ENCODE results near the gene GRAMD2B. TPM values are rescaled to one million over a fixed set of nuclear protein-coding genes. Genes with fewer than 3 reads are reported as not detected.

GRAMD2B gene
- total RNA-seq, 2 donors from 2014 or later = 12.7 to 15.7 TPM

GRCh38 chr5:126499853-126500342, 76.7 kb downstream of the GRAMD2B start:
- Mint-ChIP-seq H3K4me3 (no peak overlapping the region), H3K27me3 (ENCODE audit: low read depth) (no peaks in the 10 kb centered on the region), H3K27ac (no peak overlapping the region), H3K4me1 (ENCODE audit: low read depth) (peaks cover 10% of the 10 kb centered on the region), H3K9me3 (no peaks in the 10 kb centered on the region), H3K36me3 (ENCODE audit: insufficient read depth in 2 of 2) (no peaks in the 10 kb centered on the region)
- DNase-seq = peak; percentile 7 to 45
- peak; percentile 52 for ATAC-seq (replicated peaks in 1 of 2)

- Mint-ChIP-seq H3K4me1 (ENCODE audit: low read depth) (peaks cover 10% of the 10 kb centered on the region), H3K27me3 (ENCODE audit: low read depth) (no peaks in the 10 kb centered on the region), H3K36me3 (ENCODE audit: insufficient read depth in 2 of 2) (no peaks in the 10 kb centered on the region), H3K27ac (no peak overlapping the region), H3K4me3 (no peak overlapping the region), H3K9me3 (no peaks in the 10 kb centered on the region)
- no peak for DNase-seq
- no peak for ATAC-seq (replicated peaks in 1 of 2)
Measured at GRCh38 chr5:126501448-126501847, 78.2 kb downstream of the GRAMD2B start.

GRCh38 chr5:126503602-126504104, 80.4 kb downstream of the GRAMD2B start:
- no peaks in the 10 kb centered on the region for H3K9me3 Mint-ChIP-seq
- H3K4me1 Mint-ChIP-seq (ENCODE audit: low read depth) = peaks cover 24% of the 10 kb centered on the region
- ATAC-seq (replicated peaks in 1 of 2) = peak; percentile 79 to 90
- H3K36me3 Mint-ChIP-seq (ENCODE audit: insufficient read depth in 2 of 2) = peaks cover 0 to 2% of the 10 kb centered on the region in 2 donors
- no peak overlapping the region for H3K27ac Mint-ChIP-seq
- H3K27me3 Mint-ChIP-seq (ENCODE audit: low read depth) = no peaks in the 10 kb centered on the region
- H3K4me3 Mint-ChIP-seq = peak overlapping the region in 1 of 2 donors; percentile 30
- peak; percentile 8 to 29 for DNase-seq

GRCh38 chr5:126506079-126506478, 82.9 kb downstream of the GRAMD2B start:
- peaks cover 0 to 2% of the 10 kb centered on the region in 2 donors for H3K36me3 Mint-ChIP-seq (ENCODE audit: insufficient read depth in 2 of 2)
- H3K27ac Mint-ChIP-seq = no peak overlapping the region
- ATAC-seq (replicated peaks in 1 of 2) (no peak), DNase-seq (no peak)
- H3K9me3 Mint-ChIP-seq = no peaks in the 10 kb centered on the region
- H3K4me3 Mint-ChIP-seq = no peak overlapping the region
- no peaks in the 10 kb centered on the region for H3K27me3 Mint-ChIP-seq (ENCODE audit: low read depth)
- H3K4me1 Mint-ChIP-seq (ENCODE audit: low read depth) = peaks cover 34% of the 10 kb centered on the region

DNA sequence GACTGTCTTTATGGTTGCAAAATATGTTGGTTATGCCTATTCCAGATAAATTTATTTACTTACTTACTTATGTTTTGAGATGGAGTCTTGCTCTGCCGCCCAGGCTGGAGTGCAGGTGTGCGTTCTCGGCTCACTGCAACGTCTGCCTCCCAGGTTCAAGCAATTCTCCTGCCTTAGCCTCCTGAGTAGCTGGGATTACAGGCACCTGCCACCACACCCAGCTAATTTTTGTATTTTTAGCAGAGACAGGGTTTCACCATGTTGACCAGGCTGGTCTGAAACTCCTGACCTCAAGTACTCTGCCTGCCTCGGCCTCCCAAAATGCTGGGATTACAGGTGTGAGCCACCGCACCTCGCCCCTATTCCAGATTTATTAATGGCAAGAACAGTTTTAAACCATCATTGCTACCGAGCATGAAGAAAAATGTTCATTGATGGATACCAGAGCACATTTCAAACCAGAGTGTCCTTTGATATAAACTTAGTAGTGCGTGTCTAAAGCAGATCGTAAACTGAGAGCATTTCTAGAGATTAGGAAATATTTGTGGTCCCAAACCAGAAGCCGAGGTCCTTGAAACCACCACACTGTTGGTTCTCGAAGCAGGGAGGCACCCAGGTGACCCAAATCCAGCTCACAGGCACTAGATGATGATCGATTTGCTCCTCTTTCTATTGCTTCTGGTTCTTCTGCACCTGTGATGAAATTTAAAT, 85.2 kb downstream of the GRAMD2B start:
- H3K4me3 Mint-ChIP-seq = peak overlapping the region; percentile 73 to 94
- H3K36me3 Mint-ChIP-seq (ENCODE audit: insufficient read depth in 2 of 2) = peaks cover 0 to 2% of the 10 kb centered on the region in 2 donors
- no peak for DNase-seq
- H3K27ac Mint-ChIP-seq = peak overlapping the region; percentile 99
- peaks cover 34% of the 10 kb centered on the region for H3K4me1 Mint-ChIP-seq (ENCODE audit: low read depth)
- H3K9me3 Mint-ChIP-seq = no peaks in the 10 kb centered on the region
- ATAC-seq (replicated peaks in 1 of 2) = peak; percentile 63 to 67
- no peaks in the 10 kb centered on the region for H3K27me3 Mint-ChIP-seq (ENCODE audit: low read depth)

GRCh38 chr5:126508962-126509279, 85.7 kb downstream of the GRAMD2B start:
- no peak for DNase-seq
- peak overlapping the region; percentile 99 for H3K27ac Mint-ChIP-seq
- peak overlapping the region; percentile 73 to 94 for H3K4me3 Mint-ChIP-seq
- ATAC-seq (replicated peaks in 1 of 2) = peak; percentile 80 to 85
- H3K9me3 Mint-ChIP-seq = no peaks in the 10 kb centered on the region
- no peaks in the 10 kb centered on the region for H3K27me3 Mint-ChIP-seq (ENCODE audit: low read depth)
- H3K4me1 Mint-ChIP-seq (ENCODE audit: low read depth) = peaks cover 34% of the 10 kb centered on the region
- peaks cover 0 to 2% of the 10 kb centered on the region in 2 donors for H3K36me3 Mint-ChIP-seq (ENCODE audit: insufficient read depth in 2 of 2)

GRCh38 chr5:126509339-126509738, 86.1 kb downstream of the GRAMD2B start:
- Mint-ChIP-seq H3K9me3 (no peaks in the 10 kb centered on the region), H3K36me3 (ENCODE audit: insufficient read depth in 2 of 2) (peaks cover 0 to 2% of the 10 kb centered on the region in 2 donors), H3K27me3 (ENCODE audit: low read depth) (no peaks in the 10 kb centered on the region), H3K4me3 (no peak overlapping the region), H3K4me1 (ENCODE audit: low read depth) (peaks cover 34% of the 10 kb centered on the region), H3K27ac (no peak overlapping the region)
- DNase-seq (no peak), ATAC-seq (replicated peaks in 1 of 2) (no peak)

- Mint-ChIP-seq H3K27ac (no peak overlapping the region), H3K27me3 (ENCODE audit: low read depth) (no peaks in the 10 kb centered on the region), H3K4me3 (no peak overlapping the region), H3K9me3 (no peaks in the 10 kb centered on the region), H3K4me1 (ENCODE audit: low read depth) (peaks cover 34% of the 10 kb centered on the region), H3K36me3 (ENCODE audit: insufficient read depth in 2 of 2) (peaks cover 0 to 1% of the 10 kb centered on the region in 2 donors)
- no peak for DNase-seq
- no peak for ATAC-seq (replicated peaks in 1 of 2)
Measured at GRCh38 chr5:126511961-126512360, 88.8 kb downstream of the GRAMD2B start.

- Mint-ChIP-seq H3K27ac (no peak overlapping the region), H3K36me3 (ENCODE audit: insufficient read depth in 2 of 2) (no peaks in the 10 kb centered on the region), H3K27me3 (ENCODE audit: low read depth) (no peaks in the 10 kb centered on the region), H3K4me1 (ENCODE audit: low read depth) (peaks cover 31% of the 10 kb centered on the region), H3K4me3 (no peak overlapping the region), H3K9me3 (no peaks in the 10 kb centered on the region)
- DNase-seq = no peak
- no peak for ATAC-seq (replicated peaks in 1 of 2)
Measured at GRCh38 chr5:126512451-126512850, 89.2 kb downstream of the GRAMD2B start.

DNA sequence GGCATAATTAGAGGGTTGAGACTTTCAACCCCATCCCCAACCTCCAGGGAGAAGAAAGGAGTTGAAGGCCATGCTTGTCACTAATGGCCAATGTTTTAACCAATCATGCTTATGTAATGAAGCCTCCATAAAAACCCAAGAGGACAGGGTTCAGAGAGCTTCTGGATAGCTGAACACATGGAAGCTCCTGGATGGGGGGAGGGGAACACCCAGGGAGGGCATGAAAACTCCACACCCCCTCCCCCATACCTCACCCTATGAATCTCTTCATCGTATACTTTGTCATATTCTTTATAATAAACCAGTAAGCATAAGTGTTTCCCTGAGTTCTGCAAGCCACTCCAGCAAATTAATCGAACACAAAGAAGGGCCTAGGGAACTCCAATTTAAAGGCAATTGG, 90.1 kb downstream of the GRAMD2B start:
- Mint-ChIP-seq H3K27me3 (ENCODE audit: low read depth) (no peaks in the 10 kb centered on the region), H3K4me3 (no peak overlapping the region), H3K27ac (no peak overlapping the region), H3K9me3 (no peaks in the 10 kb centered on the region), H3K4me1 (ENCODE audit: low read depth) (peaks cover 23% of the 10 kb centered on the region), H3K36me3 (ENCODE audit: insufficient read depth in 2 of 2) (no peaks in the 10 kb centered on the region)
- ATAC-seq (replicated peaks in 1 of 2) (no peak), DNase-seq (no peak)

DNA sequence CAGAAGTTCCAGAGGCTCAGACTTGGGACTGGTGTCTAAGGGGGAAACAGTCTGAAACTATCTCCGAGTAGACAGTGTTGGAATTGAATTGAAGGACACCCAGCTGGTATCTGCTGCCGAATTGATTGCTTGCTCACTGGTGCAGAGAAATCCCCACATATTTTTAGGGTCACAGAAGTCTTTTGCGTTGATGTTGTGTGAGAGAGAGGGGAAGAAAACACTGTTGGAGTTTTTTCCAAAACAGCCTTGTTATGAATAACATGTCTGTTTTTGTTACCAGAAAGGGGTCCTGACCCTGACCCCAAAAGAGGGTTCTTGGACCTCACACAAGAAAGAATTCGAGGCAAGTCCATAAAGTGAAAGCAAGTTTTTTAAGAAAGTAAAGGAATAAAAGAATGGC, 90.5 kb downstream of the GRAMD2B start:
- Mint-ChIP-seq H3K4me3 (no peak overlapping the region), H3K27me3 (ENCODE audit: low read depth) (no peaks in the 10 kb centered on the region), H3K9me3 (no peaks in the 10 kb centered on the region), H3K4me1 (ENCODE audit: low read depth) (peaks cover 19% of the 10 kb centered on the region), H3K27ac (no peak overlapping the region), H3K36me3 (ENCODE audit: insufficient read depth in 2 of 2) (no peaks in the 10 kb centered on the region)
- no peak for ATAC-seq (replicated peaks in 1 of 2)
- DNase-seq = no peak

GRCh38 chr5:126514131-126514557, 90.9 kb downstream of the GRAMD2B start:
- Mint-ChIP-seq H3K4me1 (ENCODE audit: low read depth) (peaks cover 14% of the 10 kb centered on the region), H3K27ac (no peak overlapping the region)
- no peak for ATAC-seq (replicated peaks in 1 of 2)

DNA sequence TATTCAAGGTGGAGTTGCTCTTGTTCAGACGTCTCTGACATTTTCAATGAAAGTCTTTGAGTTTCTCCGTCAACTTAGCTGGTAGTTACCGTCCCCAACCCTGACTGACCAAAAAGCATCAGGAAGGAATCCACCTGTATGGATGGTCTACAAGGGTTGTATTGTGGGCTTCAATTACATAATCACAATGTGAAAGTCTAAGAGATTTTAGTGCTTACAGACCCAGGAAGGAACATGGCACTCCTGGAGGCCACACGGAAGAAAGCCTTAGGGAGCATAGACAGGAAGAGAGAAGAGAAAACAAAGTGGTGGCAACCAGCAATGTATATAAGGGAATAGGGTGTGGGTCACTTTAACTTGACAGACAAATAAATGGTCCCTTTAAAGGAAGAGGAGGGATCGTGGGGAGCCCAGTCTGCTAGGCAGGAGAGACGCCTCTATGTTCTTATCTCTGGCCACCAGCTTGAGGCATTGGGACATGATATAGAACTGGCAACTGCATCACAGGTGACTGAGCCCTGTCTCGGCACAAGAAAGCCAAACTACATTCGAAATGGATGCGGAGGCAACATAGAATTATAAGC, 91.4 kb downstream of the GRAMD2B start:
- ATAC-seq (replicated peaks in 1 of 2) (no peak), DNase-seq (no peak)
- H3K4me3 Mint-ChIP-seq = no peak overlapping the region
- H3K4me1 Mint-ChIP-seq (ENCODE audit: low read depth) = peaks cover 13% of the 10 kb centered on the region
- no peaks in the 10 kb centered on the region for H3K36me3 Mint-ChIP-seq (ENCODE audit: insufficient read depth in 2 of 2)
- no peaks in the 10 kb centered on the region for H3K9me3 Mint-ChIP-seq
- H3K27me3 Mint-ChIP-seq (ENCODE audit: low read depth) = no peaks in the 10 kb centered on the region
- H3K27ac Mint-ChIP-seq = no peak overlapping the region

More at GRCh38 chr5:126514131-126514557, 90.9 kb downstream of the GRAMD2B start:
- Mint-ChIP-seq H3K9me3 (no peaks in the 10 kb centered on the region), H3K36me3 (ENCODE audit: insufficient read depth in 2 of 2) (no peaks in the 10 kb centered on the region), H3K4me3 (no peak overlapping the region), H3K27me3 (ENCODE audit: low read depth) (no peaks in the 10 kb centered on the region)
- no peak for DNase-seq

All from activated T-cell treated with anti-CD3 and anti-CD28 coated beads, Interleukin-2, amount 50 U/mL, for 72 hours (primary cell).